PC-9 (cell line): ENCODE measurements around the gene ADARB2. TPM values are rescaled to one million over a fixed set of nuclear protein-coding genes. Genes with fewer than 3 reads are reported as not detected.

Experiments
- BruUV-seq: library from RNA; stranded (reverse); fragments of 400-500 nt; replicated peaks from 2 replicates; lab custom pipeline; 2021; lab: Mats Ljungman, UMichigan
- CTCF ChIA-PET: fragments of 300-600 bp; sonication (Branson Sonifier 250); formaldehyde crosslinking; loops from one replicate; lab custom pipeline; 2022; ENCODE audit warnings: antibody characterized with exemption; lab: Charles Lee
- POLR2A ChIA-PET: fragments of 300-600 bp; sonication (Branson Sonifier 250); formaldehyde crosslinking; loops from one replicate; lab custom pipeline; 2022; ENCODE audit warnings: antibody characterized with exemption; ENCODE audit not compliant: unreplicated experiment; lab: Charles Lee
- DNase-seq, 2 experiments: peaks; one replicate each; pipeline versions ENCODE4 v3.0.0 to v3.0.0-alpha.2; 2015 to 2022; ENCODE audit warnings: mixed read lengths in 1 of 2
- H2AFZ ChIP-seq: fragments of 200-600 bp; sonication (generic); 2 replicates; pipeline ENCODE4 v1.8.1; 2017; ENCODE audit warnings: antibody characterized with exemption
- H3F3A ChIP-seq: fragments of 200-600 bp; sonication (generic); 2 replicates; pipeline ENCODE4 v1.8.1; 2017; ENCODE audit warnings: antibody characterized with exemption, mild to moderate bottlenecking, low read depth; ENCODE audit not compliant: insufficient read depth
- H3K27ac ChIP-seq: fragments of 200-600 bp; sonication (generic); 2 replicates; pipeline ENCODE4 v1.6.1; 2016; ENCODE audit warnings: mixed run types
- H3K27me3 ChIP-seq: fragments of 200-600 bp; sonication (generic); 2 replicates; pipeline ENCODE4 v1.6.1; 2016; ENCODE audit warnings: low read depth, mixed run types; ENCODE audit not compliant: insufficient read depth
- H3K36me3 ChIP-seq: fragments of 200-600 bp; sonication (generic); 2 replicates; pipeline ENCODE4 v1.6.1; 2016; ENCODE audit warnings: low read depth, mixed run types
- H3K4me1 ChIP-seq: fragments of 200-600 bp; sonication (generic); replicated peaks from 2 replicates; pipeline ENCODE4 v1.6.1; 2016; ENCODE audit warnings: mixed run types; ENCODE audit not compliant: insufficient read depth
- H3K4me2 ChIP-seq: fragments of 200-600 bp; sonication (generic); 2 replicates; pipeline ENCODE4 v1.6.1; 2017; ENCODE audit warnings: mixed run types
- H3K4me3 ChIP-seq: fragments of 200-600 bp; sonication (generic); 2 replicates; pipeline ENCODE4 v1.6.1; 2016; ENCODE audit warnings: mixed run types
- H3K79me2 ChIP-seq: fragments of 200-600 bp; sonication (generic); 2 replicates; pipeline ENCODE4 v1.6.1; 2017; ENCODE audit warnings: low read depth, mixed run types
- H3K9me2 ChIP-seq: fragments of 200-600 bp; sonication (generic); 2 replicates; pipeline ENCODE4 v1.8.1; 2017; ENCODE audit warnings: mild to moderate bottlenecking; ENCODE audit not compliant: insufficient read depth
- H3K9me3 ChIP-seq: fragments of 200-600 bp; sonication (generic); 2 replicates; pipeline ENCODE4 v1.8.1; 2016; ENCODE audit warnings: low read depth; ENCODE audit not compliant: insufficient read depth
- H4K20me1 ChIP-seq: fragments of 200-600 bp; sonication (generic); 2 replicates; pipeline ENCODE4 v1.8.1; 2017; ENCODE audit not compliant: insufficient read depth
- CTCF ChIP-seq: fragments of 200-600 bp; sonication (generic); conservative IDR thresholded peaks from 2 replicates; pipeline ENCODE4 v1.6.1; 2017; ENCODE audit warnings: mixed run types, antibody characterized with exemption, mild to moderate bottlenecking, moderate library complexity
- EZH2 ChIP-seq: fragments of 200-600 bp; sonication (generic); IDR thresholded peaks from 2 replicates; pipeline ENCODE4 v1.8.0; 2017; ENCODE audit warnings: antibody characterized with exemption, low read depth
- intact Hi-C: fragments of 100-400 bp; cut with micrococcal nuclease; formaldehyde crosslinking; loops from one replicate; pipeline ENCODE4 v1.10.0; 2022; ENCODE audit not compliant: unreplicated experiment
- total RNA-seq: library from RNA; stranded (reverse); gene quantifications from 2 replicates; pipeline ENCODE4 v1.2.3, GENCODE V29; 2021

Gene ADARB2
- total RNA-seq, 1 experiment from 2014 or later = not detected

DNA sequence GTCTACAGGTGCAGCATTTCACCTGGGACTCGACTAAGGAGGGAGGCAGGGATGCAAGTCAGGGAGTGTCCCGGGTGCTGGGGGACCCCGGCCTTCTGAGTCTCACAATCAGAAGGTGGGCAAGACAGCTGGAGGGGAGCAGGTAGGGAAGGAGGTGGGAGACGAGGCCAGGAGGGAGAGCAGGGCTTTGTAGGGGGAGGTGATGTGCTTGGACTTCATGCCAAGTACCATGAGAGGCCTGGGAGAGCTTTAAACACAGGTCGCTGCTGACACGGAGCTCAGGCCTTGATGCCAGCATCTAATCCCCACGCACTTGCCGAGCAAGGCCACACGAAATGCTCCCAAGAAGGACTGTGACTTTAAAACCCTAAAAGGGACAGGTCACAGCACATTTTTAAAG lies 244.7 kb downstream of the ADARB2 start:
- Histone ChIP-seq H4K20me1 (no peaks in the 10 kb centered on the region), H3K9me2 (no peaks in the 10 kb centered on the region), H3K27ac (no peak overlapping the region), H3F3A (no peaks in the 10 kb centered on the region), H3K27me3 (0 out of 2 replicates have a peak, but pooled peaks cover 10% of the 10 kb centered on the region), H3K79me2 (no peaks in the 10 kb centered on the region), H3K9me3 (no peaks in the 10 kb centered on the region), H3K4me3 (no peak overlapping the region), H3K4me2 (no peak overlapping the region), H3K36me3 (no peaks in the 10 kb centered on the region), H3K4me1 (no peaks in the 10 kb centered on the region), H2AFZ (no peak overlapping the region)
- TF ChIP-seq CTCF (no peak), EZH2 (no peak)
- ChIA-PET CTCF (no interaction called here), POLR2A (interaction anchor here (0.7 kb wide), 1 partner anchor 423 kb away, joined by 3 read pairs; no protein-coding TSS in a partner anchor)
- no TSS peak for BruUV-seq
- DNase-seq = no peak
- intact Hi-C loops = no loop called here

DNA sequence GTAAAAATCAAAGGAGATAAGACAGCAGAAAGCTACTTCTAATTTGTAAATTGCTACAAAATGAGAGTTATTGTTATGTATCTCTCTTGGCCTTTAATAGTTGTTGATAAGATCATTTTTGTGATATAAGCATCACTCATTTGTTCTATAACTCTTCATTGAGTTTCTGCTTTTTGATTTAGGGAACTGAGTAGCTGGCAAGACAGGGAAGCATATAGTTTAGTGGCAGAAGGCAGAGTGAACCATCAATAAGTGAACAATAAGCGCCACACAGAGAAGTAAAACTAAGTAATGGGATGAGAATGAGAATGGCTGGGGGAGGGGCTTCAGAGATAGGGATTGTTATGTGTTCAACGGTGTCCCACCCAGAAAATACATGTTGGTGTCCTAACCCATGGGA lies 245.4 kb downstream of the ADARB2 start:
- Histone ChIP-seq H2AFZ (no peak overlapping the region), H3K36me3 (no peaks in the 10 kb centered on the region), H3K79me2 (no peaks in the 10 kb centered on the region), H3K9me2 (no peaks in the 10 kb centered on the region), H3K4me1 (no peaks in the 10 kb centered on the region), H4K20me1 (no peaks in the 10 kb centered on the region), H3K27me3 (0 out of 2 replicates have a peak, but pooled peaks cover 10% of the 10 kb centered on the region), H3K9me3 (no peaks in the 10 kb centered on the region), H3F3A (no peaks in the 10 kb centered on the region), H3K4me2 (no peak overlapping the region), H3K27ac (no peak overlapping the region), H3K4me3 (no peak overlapping the region)
- TF ChIP-seq EZH2 = no peak
- TF ChIP-seq CTCF = no peak
- CTCF ChIA-PET = no interaction called here
- POLR2A ChIA-PET = no interaction called here
- intact Hi-C loops = no loop called here
- no peak for DNase-seq
- no TSS peak for BruUV-seq

GRCh38 chr10:1489801-1490200 lies 247.5 kb downstream of the ADARB2 start:
- H3K27me3 ChIP-seq = 0 out of 2 replicates have a peak, but pooled peaks cover 10% of the 10 kb centered on the region
- ChIA-PET CTCF (no interaction called here), POLR2A (no interaction called here)
- DNase-seq = no peak
- no peaks in the 10 kb centered on the region for H3K4me1 ChIP-seq
- no peak overlapping the region for H3K27ac ChIP-seq
- no peaks in the 10 kb centered on the region for H3K9me3 ChIP-seq
- no peak overlapping the region for H3K4me2 ChIP-seq
- H4K20me1 ChIP-seq = no peaks in the 10 kb centered on the region
- intact Hi-C loops = no loop called here
- H2AFZ ChIP-seq = no peak overlapping the region
- BruUV-seq = no TSS peak
- H3K36me3 ChIP-seq = no peaks in the 10 kb centered on the region
- no peaks in the 10 kb centered on the region for H3K79me2 ChIP-seq
- no peaks in the 10 kb centered on the region for H3F3A ChIP-seq
- H3K4me3 ChIP-seq = no peak overlapping the region
- TF ChIP-seq CTCF (no peak), EZH2 (no peak)
- no peaks in the 10 kb centered on the region for H3K9me2 ChIP-seq
